Peyer's patch (tissue), 4 donors: Measurements from ENCODE around the gene ADGRF4.

ENCODE experiments used
- CTCF ChIP-seq, 6 experiments: fragments of 450-650 bp in 4 of 6; fragments of 200-600 bp in 2 of 6; sonication (generic) in 1 of 6; IDR thresholded peaks; one replicate each; pipeline ENCODE4 v1.5.1; 2017 to 2019; ENCODE audit warnings: antibody characterized with exemption in 6 of 6, mild to moderate bottlenecking in 3 of 6, moderate library complexity in 1 of 6
- POLR2A ChIP-seq, 2 donors: fragments of 450-650 bp; IDR thresholded peaks; one replicate each; pipeline ENCODE4 v1.5.1; 2017; ENCODE audit warnings: antibody characterized with exemption in 2 of 2, mild to moderate bottlenecking in 2 of 2, moderate library complexity in 2 of 2

DNA sequence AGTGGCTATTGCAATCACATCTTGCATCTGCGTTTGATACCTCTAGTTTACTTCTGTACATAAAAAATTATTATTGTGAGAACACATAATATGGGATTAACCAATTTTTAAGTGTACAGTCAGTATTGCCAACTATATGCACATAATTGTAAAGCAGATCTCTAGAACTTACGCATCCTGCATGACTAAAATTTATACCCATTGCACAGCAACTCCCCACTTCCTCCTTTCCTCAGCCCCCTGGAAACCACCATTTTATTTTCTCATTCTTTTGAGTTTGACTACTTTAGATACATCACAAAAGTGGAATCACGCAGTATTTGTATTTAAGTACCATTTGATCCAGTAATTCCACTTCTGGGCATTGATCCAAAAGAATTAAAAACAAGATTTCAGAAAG is 64.1 kb downstream of the ADGRF4 start:
- no peak for TF ChIP-seq CTCF (IDR thresholded peaks at IDR 0.05)
- TF ChIP-seq POLR2A (IDR thresholded peaks at IDR 0.05) = no peak
